ENCODE data around the gene AGFG2.
A peak's percentile ranks its signal among the peaks of the same experiment; 100 is the strongest.

The AGFG2 gene

GRCh38 chr7:100604976-100605911 lies 66.2 kb downstream of the AGFG2 start:
- peak overlapping the region; percentile 58 for H3K4me3 ChIP-seq (ENCODE audit: low read length)
- no peak for TF ChIP-seq CTCF (IDR thresholded peaks at IDR 0.05; ENCODE audit: insufficient read depth, low read depth, low read length, missing control alignments)
- DNase-seq (ENCODE audit: low read depth), result no peak

- no peak for DNase-seq (ENCODE audit: low read depth)
- H3K4me3 ChIP-seq (ENCODE audit: low read length), result no peak overlapping the region
- no peak for TF ChIP-seq CTCF (IDR thresholded peaks at IDR 0.05; ENCODE audit: insufficient read depth, low read depth, low read length, missing control alignments)
Measured at GRCh38 chr7:100606313-100606712, 67.3 kb downstream of the AGFG2 start.

GRCh38 chr7:100607111-100607510 lies 68.1 kb downstream of the AGFG2 start:
- no peak for TF ChIP-seq CTCF (IDR thresholded peaks at IDR 0.05; ENCODE audit: insufficient read depth, low read depth, low read length, missing control alignments)
- no peak overlapping the region for H3K4me3 ChIP-seq (ENCODE audit: low read length)
- DNase-seq (ENCODE audit: low read depth), result no peak

GRCh38 chr7:100609958-100610357 lies 71.0 kb downstream of the AGFG2 start:
- TF ChIP-seq CTCF (IDR thresholded peaks at IDR 0.05; ENCODE audit: insufficient read depth, low read depth, low read length, missing control alignments), result no peak
- H3K4me3 ChIP-seq (ENCODE audit: low read length), result no peak overlapping the region
- no peak for DNase-seq (ENCODE audit: low read depth)

GRCh38 chr7:100611983-100612729 lies 73.2 kb downstream of the AGFG2 start, which contains the start of gene MOSPD3:
Gene MOSPD3, plus strand, starts transcription at chr7:100612540. Its CDS starts 252 bp downstream, at chr7:100612792.
- H3K4me3 ChIP-seq (ENCODE audit: low read length), result peak within 1 kb of the TSS; percentile 77
- DNase-seq (ENCODE audit: low read depth), result peak; percentile 100
- TF ChIP-seq CTCF (IDR thresholded peaks at IDR 0.05; ENCODE audit: insufficient read depth, low read depth, low read length, missing control alignments), result no peak

GRCh38 chr7:100612730-100613390 lies 73.9 kb downstream of the AGFG2 start:
- TF ChIP-seq CTCF (IDR thresholded peaks at IDR 0.05; ENCODE audit: insufficient read depth, low read depth, low read length, missing control alignments), result peak; percentile 1
- peak; percentile 27 for DNase-seq (ENCODE audit: low read depth)
- H3K4me3 ChIP-seq (ENCODE audit: low read length), result peak overlapping the region; percentile 77
